ENCODE data around the gene ETV4. TPM values are rescaled to one million over a fixed set of nuclear protein-coding genes. Genes with fewer than 3 reads are reported as not detected.

Gene ETV4
- total and polyA plus RNA-seq, 2 of the 13 experiments (the other 11 are each of a cell fraction or from before 2014, with no cell fraction given) = 128 to 330 TPM

GRCh38 chr17:43528319-43528987 is 17.7 kb downstream of the ETV4 start (continued):
- TF ChIP-seq ZNF280D (CRISPR knock-in tag; IDR thresholded peaks at IDR 0.05) = peak; percentile 52; the same call in 1 of the 2 replicates
- no peak for TF ChIP-seq ARNT2 (CRISPR knock-in tag; IDR thresholded peaks at IDR 0.05; ENCODE audit: low read depth)
- no peak for TF ChIP-seq RFXANK (CRISPR knock-in tag; IDR thresholded peaks at IDR 0.05)
- TF ChIP-seq, protein P1, sequence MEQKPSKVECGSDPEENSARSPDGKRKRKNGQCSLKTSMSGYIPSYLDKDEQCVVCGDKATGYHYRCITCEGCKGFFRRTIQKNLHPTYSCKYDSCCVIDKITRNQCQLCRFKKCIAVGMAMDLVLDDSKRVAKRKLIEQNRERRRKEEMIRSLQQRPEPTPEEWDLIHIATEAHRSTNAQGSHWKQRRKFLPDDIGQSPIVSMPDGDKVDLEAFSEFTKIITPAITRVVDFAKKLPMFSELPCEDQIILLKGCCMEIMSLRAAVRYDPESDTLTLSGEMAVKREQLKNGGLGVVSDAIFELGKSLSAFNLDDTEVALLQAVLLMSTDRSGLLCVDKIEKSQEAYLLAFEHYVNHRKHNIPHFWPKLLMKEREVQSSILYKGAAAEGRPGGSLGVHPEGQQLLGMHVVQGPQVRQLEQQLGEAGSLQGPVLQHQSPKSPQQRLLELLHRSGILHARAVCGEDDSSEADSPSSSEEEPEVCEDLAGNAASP (CRISPR knock-in tag; IDR thresholded peaks at IDR 0.05; ENCODE audit: borderline replicate concordance) = peak; percentile 63
- TF ChIP-seq, protein P2, sequence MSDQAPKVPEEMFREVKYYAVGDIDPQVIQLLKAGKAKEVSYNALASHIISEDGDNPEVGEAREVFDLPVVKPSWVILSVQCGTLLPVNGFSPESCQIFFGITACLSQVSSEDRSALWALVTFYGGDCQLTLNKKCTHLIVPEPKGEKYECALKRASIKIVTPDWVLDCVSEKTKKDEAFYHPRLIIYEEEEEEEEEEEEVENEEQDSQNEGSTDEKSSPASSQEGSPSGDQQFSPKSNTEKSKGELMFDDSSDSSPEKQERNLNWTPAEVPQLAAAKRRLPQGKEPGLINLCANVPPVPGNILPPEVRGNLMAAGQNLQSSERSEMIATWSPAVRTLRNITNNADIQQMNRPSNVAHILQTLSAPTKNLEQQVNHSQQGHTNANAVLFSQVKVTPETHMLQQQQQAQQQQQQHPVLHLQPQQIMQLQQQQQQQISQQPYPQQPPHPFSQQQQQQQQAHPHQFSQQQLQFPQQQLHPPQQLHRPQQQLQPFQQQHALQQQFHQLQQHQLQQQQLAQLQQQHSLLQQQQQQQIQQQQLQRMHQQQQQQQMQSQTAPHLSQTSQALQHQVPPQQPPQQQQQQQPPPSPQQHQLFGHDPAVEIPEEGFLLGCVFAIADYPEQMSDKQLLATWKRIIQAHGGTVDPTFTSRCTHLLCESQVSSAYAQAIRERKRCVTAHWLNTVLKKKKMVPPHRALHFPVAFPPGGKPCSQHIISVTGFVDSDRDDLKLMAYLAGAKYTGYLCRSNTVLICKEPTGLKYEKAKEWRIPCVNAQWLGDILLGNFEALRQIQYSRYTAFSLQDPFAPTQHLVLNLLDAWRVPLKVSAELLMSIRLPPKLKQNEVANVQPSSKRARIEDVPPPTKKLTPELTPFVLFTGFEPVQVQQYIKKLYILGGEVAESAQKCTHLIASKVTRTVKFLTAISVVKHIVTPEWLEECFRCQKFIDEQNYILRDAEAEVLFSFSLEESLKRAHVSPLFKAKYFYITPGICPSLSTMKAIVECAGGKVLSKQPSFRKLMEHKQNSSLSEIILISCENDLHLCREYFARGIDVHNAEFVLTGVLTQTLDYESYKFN (CRISPR knock-in tag; conservative IDR thresholded peaks at IDR 0.05) = peak; percentile 74
- TF ChIP-seq MAF1 (CRISPR knock-in tag; IDR thresholded peaks at IDR 0.05; ENCODE audit: borderline replicate concordance) = peak; percentile 31; the same call in 1 of the 2 replicates
- no peak for TF ChIP-seq ZNF552 (CRISPR knock-in tag; IDR thresholded peaks at IDR 0.05; ENCODE audit: borderline replicate concordance)
- TF ChIP-seq ZSCAN9 (CRISPR knock-in tag; IDR thresholded peaks at IDR 0.05; ENCODE audit: borderline replicate concordance) = no peak
- peak; percentile 27; the same call in 1 of the 2 replicates for TF ChIP-seq RCOR2 (CRISPR knock-in tag; IDR thresholded peaks at IDR 0.05)
- TF ChIP-seq ZNF746 (CRISPR knock-in tag; IDR thresholded peaks at IDR 0.05) = no peak
- no peak for TF ChIP-seq ZNF816 (CRISPR knock-in tag; IDR thresholded peaks at IDR 0.05; ENCODE audit: borderline replicate concordance)
- peak; percentile 81 for TF ChIP-seq KAT8 (CRISPR knock-in tag; IDR thresholded peaks at IDR 0.05)
- no peak for TF ChIP-seq ZNF713 (CRISPR knock-in tag; IDR thresholded peaks at IDR 0.05)
- peak; percentile 73; the same call in 1 of the 2 replicates for TF ChIP-seq GATAD2A (CRISPR knock-in tag; IDR thresholded peaks at IDR 0.05)
- TF ChIP-seq POLR2AphosphoS2 (IDR thresholded peaks at IDR 0.05; ENCODE audit: low read depth, low read length) = no peak
- TF ChIP-seq MAX (IDR thresholded peaks at IDR 0.05) = 0 out of 2 replicates have a peak, but pooled peaks have one; percentile 48
- TF ChIP-seq PTBP1 (IDR thresholded peaks at IDR 0.05; ENCODE audit: low read depth, low read length, poor library complexity, severe bottlenecking) = peak; percentile 49
- TF ChIP-seq ZNF850 (CRISPR knock-in tag; conservative IDR thresholded peaks at IDR 0.05) = no peak
- TF ChIP-seq NFRKB (IDR thresholded peaks at IDR 0.05) = no peak
- TF ChIP-seq ZSCAN21 (CRISPR knock-in tag; IDR thresholded peaks at IDR 0.05; ENCODE audit: borderline replicate concordance) = no peak; the same call in 1 of the 2 replicates
- no peak for TF ChIP-seq ZFP36L2 (CRISPR knock-in tag; IDR thresholded peaks at IDR 0.05)
- TF ChIP-seq NONO (IDR thresholded peaks at IDR 0.05) = no peak
- 0 out of 2 replicates have a peak, but pooled peaks have one; percentile 58 for TF ChIP-seq NONO (CRISPR knock-in tag; conservative IDR thresholded peaks at IDR 0.05)
- TF ChIP-seq ARNTL (CRISPR knock-in tag; IDR thresholded peaks at IDR 0.05) = 0 out of 2 replicates have a peak, but pooled peaks have one; percentile 53
